GM12878 (cell line): ENCODE results near the gene C11orf58. TPM values are rescaled to one million over a fixed set of nuclear protein-coding genes. Genes with fewer than 3 reads are reported as not detected.

Source experiments
- ATAC-seq: fragments of 200-7000 bp; cut with Tn5 transposase; 3 replicates; pipeline ENCODE4 v1.9.1; 2020; ENCODE audit warnings: mild to moderate bottlenecking, moderate library complexity
- BruUV-seq: library from RNA; stranded (reverse); fragments of 400-500 nt; replicated peaks from 2 replicates; lab custom pipeline; 2021; lab: Mats Ljungman, UMichigan
- CTCF ChIA-PET: fragments of 300-600 bp; sonication (Branson Sonifier 250); formaldehyde crosslinking; extraction: SDS; loops from one replicate; lab custom pipeline; 2021; ENCODE audit warnings: inconsistent platforms; lab: Yijun Ruan, JAX
- POLR2A ChIA-PET: fragments of 350-600 bp; formaldehyde crosslinking; extraction: SDS; loops from one replicate; lab custom pipeline; 2021; ENCODE audit warnings: inconsistent platforms; lab: Charles Lee
- RAD21 ChIA-PET: fragments of 300-600 bp; sonication (Branson Sonifier 250); formaldehyde crosslinking; loops from one replicate; lab custom pipeline; 2023; ENCODE audit warnings: antibody characterized with exemption; ENCODE audit not compliant: unreplicated experiment; lab: Charles Lee
- SMC1A ChIA-PET: fragments of 300-600 bp; sonication (Branson Sonifier 250); formaldehyde crosslinking; loops from one replicate; lab custom pipeline; 2023; ENCODE audit not compliant: unreplicated experiment, uncharacterized antibody; lab: Charles Lee
- DNase-seq: peaks from one replicate; pipeline ENCODE4 v3.0.0-alpha.2; 2011; ENCODE audit warnings: low read depth, low spot score
- FAIRE-seq: peaks from 3 replicates; lab custom pipeline; 2011; peaks lifted over from hg19 to GRCh38; lab: Jason Lieb, UNC
- H2AFZ ChIP-seq: 2 replicates; pipeline ENCODE4 v1.6.0; 2011; ENCODE audit warnings: low read depth, low read length, control low read depth; ENCODE audit not compliant: control insufficient read depth
- H3K27ac ChIP-seq: 2 replicates; pipeline ENCODE4 v1.5.1; 2011; ENCODE audit warnings: control low read depth; ENCODE audit not compliant: control insufficient read depth, insufficient read depth
- H3K27me3 ChIP-seq, 2 experiments: replicated peaks in 1 of 2; 2 replicates each; pipeline versions ENCODE4 v1.6.0 to v1.6.1; 2011; ENCODE audit warnings: low read length in 1 of 2; ENCODE audit not compliant: control insufficient read depth in 2 of 2, insufficient read depth in 2 of 2
- H3K36me3 ChIP-seq, 2 experiments: 2 replicates each; pipeline ENCODE4 v1.5.1; 2011; ENCODE audit warnings: low read length in 1 of 2; ENCODE audit not compliant: control insufficient read depth in 2 of 2, insufficient read depth in 2 of 2
- H3K4me1 ChIP-seq: 2 replicates; pipeline ENCODE4 v1.6.1; 2011; ENCODE audit warnings: mild to moderate bottlenecking, low read length, moderate library complexity, mixed read lengths; ENCODE audit not compliant: control insufficient read depth, insufficient read depth
- H3K4me2 ChIP-seq: 2 replicates; pipeline ENCODE4 v1.6.0; 2011; ENCODE audit warnings: control low read depth; ENCODE audit not compliant: control insufficient read depth, insufficient read depth
- H3K4me3 ChIP-seq: fragments of 200-600 bp; sonication (generic); 2 replicates; pipeline ENCODE4 v1.5.1; 2016
- H3K79me2 ChIP-seq: 2 replicates; pipeline ENCODE4 v1.6.0; 2011; ENCODE audit warnings: low read length; ENCODE audit not compliant: control insufficient read depth, insufficient read depth
- H3K9ac ChIP-seq: 2 replicates; pipeline ENCODE4 v1.8.0; 2011; ENCODE audit warnings: low read length, control low read depth, mixed read lengths; ENCODE audit not compliant: control insufficient read depth, insufficient read depth
- H3K9me3 ChIP-seq: replicated peaks from 3 replicates; pipeline ENCODE4 v1.5.1; 2011; ENCODE audit warnings: mild to moderate bottlenecking, low read length; ENCODE audit not compliant: control insufficient read depth, insufficient read depth
- H4K20me1 ChIP-seq: 2 replicates; pipeline ENCODE4 v1.6.0; 2011; ENCODE audit not compliant: control insufficient read depth, insufficient read depth
- ATF7 ChIP-seq: fragments of 450-650 bp; IDR thresholded peaks from 2 replicates; pipeline ENCODE4 v1.6.1; 2016; ENCODE audit warnings: low read depth, mild to moderate bottlenecking
- NR2F1 ChIP-seq: fragments of 450-650 bp; conservative IDR thresholded peaks from 2 replicates; pipeline ENCODE4 v1.6.1; 2017; ENCODE audit warnings: mild to moderate bottlenecking
- SREBF1 ChIP-seq: IDR thresholded peaks from 2 replicates; pipeline ENCODE4 v1.6.1; 2012; ENCODE audit warnings: mild to moderate bottlenecking, low read length
- YBX1 ChIP-seq: fragments of 450-650 bp; IDR thresholded peaks from 2 replicates; pipeline ENCODE4 v1.6.1; 2016; ENCODE audit warnings: antibody characterized with exemption
- WGBS: methylation state at CpG from one replicate; pipeline ENCODE4 v1.1.6; 2016; ENCODE audit warnings: low lambda C conversion rate; ENCODE audit not compliant: insufficient replicate concordance, insufficient coverage; ENCODE audit errors: missing lambda C conversion rate; 5-methylcytosine and 5-hydroxymethylcytosine counted together
- in situ Hi-C: fragments of 300-500 bp; cut with MboI; formaldehyde crosslinking; loops from 9 replicates; pipeline ENCODE4 v1.14.3; 2018; ENCODE audit warnings: mixed read lengths
- intact Hi-C: fragments of 100-400 bp; cut with micrococcal nuclease; formaldehyde crosslinking; loops from one replicate; pipeline ENCODE4 v1.14.2; 2022; ENCODE audit not compliant: unreplicated experiment
- polyA plus RNA-seq, 11 experiments: library from polyadenylated mRNA; depleted of rRNA in 4 of 11; unstranded in 6 of 11; stranded (reverse) in 5 of 11; fragments of >200 nt; fragmentation: Nextera tagmentation in 4 of 11; fragmentation: Illumina TruSeq in 1 of 11; extraction: Ambion mirVana in 4 of 11; extraction: Trizol in 1 of 11; gene quantifications; 1 replicate in 1 of 11; 2 replicates in 10 of 11; pipeline versions ENCODE4 v1.2.1 to v1.2.3, GENCODE V29; 2011 to 2016; ENCODE audit warnings: inconsistent platforms in 2 of 11, missing spikeins in 2 of 11, low read depth in 1 of 11
- total RNA-seq, 4 experiments: library from RNA; depleted of rRNA in 3 of 4; stranded (reverse); fragments of >200 nt in 3 of 4; fragmentation: Illumina TruSeq in 1 of 4; extraction: Trizol in 1 of 4; gene quantifications; 2 replicates each; pipeline versions ENCODE4 v1.2.1 to v1.2.3, GENCODE V29; 2013 to 2021
- TF ChIP-seq, protein P1 (sequence below): fragments of 450-650 bp; IDR thresholded peaks from 2 replicates; pipeline ENCODE4 v1.6.1; 2017; ENCODE audit warnings: borderline replicate concordance
- TF ChIP-seq, protein P2 (sequence below): fragments of 450-650 bp; IDR thresholded peaks from 2 replicates; pipeline ENCODE4 v1.6.1; 2016; ENCODE audit warnings: mild to moderate bottlenecking
- TF ChIP-seq, protein P3 (sequence below): fragments of 450-650 bp; IDR thresholded peaks from 2 replicates; pipeline ENCODE4 v1.6.1; 2017; ENCODE audit warnings: antibody characterized with exemption, mild to moderate bottlenecking, moderate library complexity

Gene C11orf58
- total and polyA plus RNA-seq, 10 of the 15 experiments (the other 5 are each of a cell fraction or from before 2014, with no cell fraction given): 98.2 to 379 (median 211) TPM

DNA sequence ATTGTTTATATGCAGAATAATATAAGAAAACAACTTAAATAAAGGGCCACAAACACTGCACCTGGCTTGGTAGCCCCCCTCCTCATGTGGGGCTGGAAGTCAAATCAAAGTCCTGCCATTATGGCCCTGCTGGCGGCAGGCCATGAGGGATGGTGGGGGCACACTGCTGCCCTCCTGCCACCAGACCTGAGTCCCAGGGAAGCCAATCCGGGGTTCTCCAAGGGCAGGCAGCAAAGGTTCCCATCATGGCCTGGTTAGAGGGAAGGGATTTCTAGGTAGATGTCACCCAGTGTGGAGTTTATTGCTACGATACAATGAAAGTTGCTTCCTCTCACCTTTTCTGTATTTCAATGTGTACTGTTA is 39.1 kb downstream of the C11orf58 start:
- TF ChIP-seq, protein P1, sequence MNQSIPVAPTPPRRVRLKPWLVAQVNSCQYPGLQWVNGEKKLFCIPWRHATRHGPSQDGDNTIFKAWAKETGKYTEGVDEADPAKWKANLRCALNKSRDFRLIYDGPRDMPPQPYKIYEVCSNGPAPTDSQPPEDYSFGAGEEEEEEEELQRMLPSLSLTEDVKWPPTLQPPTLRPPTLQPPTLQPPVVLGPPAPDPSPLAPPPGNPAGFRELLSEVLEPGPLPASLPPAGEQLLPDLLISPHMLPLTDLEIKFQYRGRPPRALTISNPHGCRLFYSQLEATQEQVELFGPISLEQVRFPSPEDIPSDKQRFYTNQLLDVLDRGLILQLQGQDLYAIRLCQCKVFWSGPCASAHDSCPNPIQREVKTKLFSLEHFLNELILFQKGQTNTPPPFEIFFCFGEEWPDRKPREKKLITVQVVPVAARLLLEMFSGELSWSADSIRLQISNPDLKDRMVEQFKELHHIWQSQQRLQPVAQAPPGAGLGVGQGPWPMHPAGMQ: no peak
- no peak for TF ChIP-seq ATF7
- no peak for TF ChIP-seq NR2F1
- TF ChIP-seq, protein P2, sequence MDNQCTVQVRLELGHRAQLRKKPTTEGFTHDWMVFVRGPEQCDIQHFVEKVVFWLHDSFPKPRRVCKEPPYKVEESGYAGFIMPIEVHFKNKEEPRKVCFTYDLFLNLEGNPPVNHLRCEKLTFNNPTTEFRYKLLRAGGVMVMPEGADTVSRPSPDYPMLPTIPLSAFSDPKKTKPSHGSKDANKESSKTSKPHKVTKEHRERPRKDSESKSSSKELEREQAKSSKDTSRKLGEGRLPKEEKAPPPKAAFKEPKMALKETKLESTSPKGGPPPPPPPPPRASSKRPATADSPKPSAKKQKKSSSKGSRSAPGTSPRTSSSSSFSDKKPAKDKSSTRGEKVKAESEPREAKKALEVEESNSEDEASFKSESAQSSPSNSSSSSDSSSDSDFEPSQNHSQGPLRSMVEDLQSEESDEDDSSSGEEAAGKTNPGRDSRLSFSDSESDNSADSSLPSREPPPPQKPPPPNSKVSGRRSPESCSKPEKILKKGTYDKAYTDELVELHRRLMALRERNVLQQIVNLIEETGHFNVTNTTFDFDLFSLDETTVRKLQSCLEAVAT: no peak
- TF ChIP-seq, protein P3, sequence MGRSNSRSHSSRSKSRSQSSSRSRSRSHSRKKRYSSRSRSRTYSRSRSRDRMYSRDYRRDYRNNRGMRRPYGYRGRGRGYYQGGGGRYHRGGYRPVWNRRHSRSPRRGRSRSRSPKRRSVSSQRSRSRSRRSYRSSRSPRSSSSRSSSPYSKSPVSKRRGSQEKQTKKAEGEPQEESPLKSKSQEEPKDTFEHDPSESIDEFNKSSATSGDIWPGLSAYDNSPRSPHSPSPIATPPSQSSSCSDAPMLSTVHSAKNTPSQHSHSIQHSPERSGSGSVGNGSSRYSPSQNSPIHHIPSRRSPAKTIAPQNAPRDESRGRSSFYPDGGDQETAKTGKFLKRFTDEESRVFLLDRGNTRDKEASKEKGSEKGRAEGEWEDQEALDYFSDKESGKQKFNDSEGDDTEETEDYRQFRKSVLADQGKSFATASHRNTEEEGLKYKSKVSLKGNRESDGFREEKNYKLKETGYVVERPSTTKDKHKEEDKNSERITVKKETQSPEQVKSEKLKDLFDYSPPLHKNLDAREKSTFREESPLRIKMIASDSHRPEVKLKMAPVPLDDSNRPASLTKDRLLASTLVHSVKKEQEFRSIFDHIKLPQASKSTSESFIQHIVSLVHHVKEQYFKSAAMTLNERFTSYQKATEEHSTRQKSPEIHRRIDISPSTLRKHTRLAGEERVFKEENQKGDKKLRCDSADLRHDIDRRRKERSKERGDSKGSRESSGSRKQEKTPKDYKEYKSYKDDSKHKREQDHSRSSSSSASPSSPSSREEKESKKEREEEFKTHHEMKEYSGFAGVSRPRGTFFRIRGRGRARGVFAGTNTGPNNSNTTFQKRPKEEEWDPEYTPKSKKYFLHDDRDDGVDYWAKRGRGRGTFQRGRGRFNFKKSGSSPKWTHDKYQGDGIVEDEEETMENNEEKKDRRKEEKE: no peak
- no peak for TF ChIP-seq SREBF1
- TF ChIP-seq YBX1: no peak
- POLR2A ChIA-PET: interaction anchor here (0.7 kb wide), 1 partner anchor 14 kb away, joined by 3 read pairs; no protein-coding TSS in a partner anchor
- Histone ChIP-seq H2AFZ (no peak overlapping the region), H3K4me3 (no peak overlapping the region), H3K4me1 (no peaks in the 10 kb centered on the region), H3K9me3 (no peaks in the 10 kb centered on the region), H4K20me1 (no peaks in the 10 kb centered on the region), H3K9ac (no peak overlapping the region), H3K4me2 (no peak overlapping the region), H3K79me2 (no peaks in the 10 kb centered on the region), H3K27me3 (no peaks in the 10 kb centered on the region), H3K27ac (no peak overlapping the region), H3K36me3 (no peaks in the 10 kb centered on the region)
- 81% methylated on average over 3 of the region's 3 CpGs for WGBS
- RAD21 ChIA-PET: no interaction called here
- CTCF ChIA-PET: interaction anchor here (0.6 to 1.5 kb wide), 3 partner anchors 8 to 22 kb away, joined by 3 to 6 read pairs (median 3); no protein-coding TSS in a partner anchor
- SMC1A ChIA-PET: no interaction called here
- in situ Hi-C loops: no loop called here
- DNase-seq (no peak), ATAC-seq (no peak), FAIRE-seq (no peak)
- intact Hi-C loops: no loop called here
- no TSS peak for BruUV-seq
